ENCODE data around the gene ESF1.

ESF1 gene

DNA sequence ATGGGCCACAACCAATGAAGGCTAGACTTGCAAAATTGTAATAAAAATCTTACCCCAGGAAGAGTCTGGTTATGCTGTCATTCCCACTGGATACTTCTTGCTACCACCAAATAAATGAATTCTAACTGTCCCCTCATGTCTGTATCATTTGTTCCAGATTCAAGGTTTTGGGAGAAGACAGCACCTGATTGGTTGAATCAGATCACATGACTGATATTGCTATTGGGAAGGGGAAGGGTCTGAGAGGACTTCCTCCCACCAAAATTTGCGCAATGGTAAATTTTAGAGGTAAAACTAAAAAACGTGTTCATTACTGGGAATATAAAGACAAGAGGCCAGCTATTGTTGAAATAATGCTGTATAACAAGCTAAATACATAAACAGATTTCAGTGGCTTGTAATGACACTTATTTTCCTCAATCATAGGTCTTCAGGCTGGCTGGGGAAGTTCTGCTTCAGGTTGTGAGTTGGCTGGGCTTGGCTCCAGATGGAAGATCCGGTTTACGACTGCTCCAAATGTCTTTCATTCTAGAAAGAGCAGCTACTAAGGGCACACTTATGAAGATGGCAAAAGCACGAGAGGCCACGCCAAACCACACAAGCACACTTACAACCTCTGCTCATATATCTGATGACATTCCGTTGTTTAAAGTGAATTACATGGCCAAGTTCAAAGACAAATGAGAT, 118.9 kb downstream of the ESF1 start:
- Mint-ChIP-seq H3K36me3 (no peaks in the 10 kb centered on the region), H3K27me3 (no peaks in the 10 kb centered on the region), H3K4me1 (no peaks in the 10 kb centered on the region), H3K4me3 (no peak overlapping the region), H3K9me3 (no peaks in the 10 kb centered on the region), H3K27ac (no peak overlapping the region)
- CTCF ChIA-PET = no interaction called here
- DNase-seq = no peak

Measured in activated naive CD4-positive, alpha-beta T cell treated with anti-CD3 and anti-CD28 coated beads, Interleukin-2, amount 10 ng/mL, durations not matched to agents 7 days and 5 days (primary cell).